ENCODE data around the gene GAS7. TPM values are rescaled to one million over a fixed set of nuclear protein-coding genes. Genes with fewer than 3 reads are reported as not detected.
"Not testable (repeated sequence)": the region's sequence is repeated elsewhere in the genome, so short reads cannot be mapped to it uniquely, and the experiment has no call there.

The GAS7 gene
- total RNA-seq, 1 donor from 2014 or later = 0.20 TPM

- DNase-seq (ENCODE audit: low read depth) = no peak
Observed at GRCh38 chr17:10021272-10021984, 177.0 kb downstream of the GAS7 start.

GRCh38 chr17:10019941-10020451 is 178.4 kb downstream of the GAS7 start:
- DNase-seq (ENCODE audit: low read depth) = no peak

- no peak for DNase-seq (ENCODE audit: low read depth)
Observed at GRCh38 chr17:10018461-10018891, 179.9 kb downstream of the GAS7 start.

GRCh38 chr17:10016958-10017570 is 181.3 kb downstream of the GAS7 start:
- not testable (repeated sequence) for DNase-seq (ENCODE audit: low read depth)

GRCh38 chr17:10013365-10014112 is 184.9 kb downstream of the GAS7 start:
- DNase-seq (ENCODE audit: low read depth) = no peak

- DNase-seq (ENCODE audit: low read depth) = no peak
Observed at GRCh38 chr17:10010752-10011151, 187.7 kb downstream of the GAS7 start.

GRCh38 chr17:10003705-10004104 is 194.7 kb downstream of the GAS7 start:
- DNase-seq (ENCODE audit: low read depth) = no peak

- not testable (repeated sequence) for DNase-seq (ENCODE audit: low read depth)
Observed at GRCh38 chr17:10002567-10003360, 195.6 kb downstream of the GAS7 start.

GRCh38 chr17:10001306-10001873 is 197.0 kb downstream of the GAS7 start:
- DNase-seq (ENCODE audit: low read depth) = no peak

- DNase-seq (ENCODE audit: low read depth) = no peak
Observed at GRCh38 chr17:9999919-10000695, 198.3 kb downstream of the GAS7 start.

- no peak for DNase-seq (ENCODE audit: low read depth)
Observed at GRCh38 chr17:9998060-9998459, 200.3 kb downstream of the GAS7 start.

- DNase-seq (ENCODE audit: low read depth) = no peak
Observed at GRCh38 chr17:9994761-9995160, 203.6 kb downstream of the GAS7 start.

- no peak for DNase-seq (ENCODE audit: low read depth)
Observed at GRCh38 chr17:9991796-9992195, 206.6 kb downstream of the GAS7 start.

- no peak for DNase-seq (ENCODE audit: low read depth)
Observed at GRCh38 chr17:9991351-9991750, 207.1 kb downstream of the GAS7 start.

GRCh38 chr17:9987779-9988585 is 210.4 kb downstream of the GAS7 start:
- DNase-seq (ENCODE audit: low read depth) = no peak

GRCh38 chr17:9986754-9987382 is 211.5 kb downstream of the GAS7 start:
- no peak for DNase-seq (ENCODE audit: low read depth)

- DNase-seq (ENCODE audit: low read depth) = no peak
Observed at GRCh38 chr17:9985646-9986045, 212.8 kb downstream of the GAS7 start.

- no peak for DNase-seq (ENCODE audit: low read depth)
Observed at GRCh38 chr17:9984768-9985167, 213.6 kb downstream of the GAS7 start.

GRCh38 chr17:9982159-9982558 is 216.2 kb downstream of the GAS7 start:
- DNase-seq (ENCODE audit: low read depth) = no peak

Data from renal cortical epithelial cell (primary cell).